HFFc6 (cell line): ENCODE data around the gene TMEM171. TPM values are rescaled to one million over a fixed set of nuclear protein-coding genes. Genes with fewer than 3 reads are reported as not detected.
A peak's percentile ranks its signal among the peaks of the same experiment; 100 is the strongest.

Source experiments
- DNase-seq: peaks from one replicate; pipeline ENCODE4 v3.0.0-alpha.2; 2018
- H3K27ac Mint-ChIP-seq: 2 replicates; pipeline ENCODE4 v1.8.0; 2020; ENCODE audit warnings: mild to moderate bottlenecking, mixed read lengths
- H3K27me3 Mint-ChIP-seq: 2 replicates; pipeline ENCODE4 v1.8.0; 2021; ENCODE audit warnings: mild to moderate bottlenecking, moderate library complexity, mixed read lengths; ENCODE audit not compliant: insufficient read depth
- H3K36me3 Mint-ChIP-seq: 2 replicates; pipeline ENCODE4 v1.8.0; 2021; ENCODE audit warnings: low read depth, mixed read lengths
- H3K4me1 Mint-ChIP-seq: 2 replicates; pipeline ENCODE4 v1.8.0; 2020; ENCODE audit warnings: low read depth, mixed read lengths
- H3K4me3 Mint-ChIP-seq: 2 replicates; pipeline ENCODE4 v1.8.0; 2020; ENCODE audit warnings: mild to moderate bottlenecking, moderate library complexity, mixed read lengths
- H3K9me3 Mint-ChIP-seq: 2 replicates; pipeline ENCODE4 v1.8.0; 2020; ENCODE audit warnings: mild to moderate bottlenecking, mixed read lengths
- CTCF ChIP-seq: fragments of 200-600 bp; sonication (generic); IDR thresholded peaks from 2 replicates; pipeline ENCODE4 v1.5.0; 2021; ENCODE audit warnings: antibody characterized with exemption, mild to moderate bottlenecking
- total RNA-seq, 6 experiments: library from RNA; stranded (reverse); fragmentation: NEBNext Ultra II Directional; extraction: Animal tissue kit (Norgen Biotek cat#: 25700); gene quantifications; 2 replicates in 1 of 6; 3 replicates in 5 of 6; pipeline ENCODE4 v1.2.3, GENCODE V29; 2021

Gene TMEM171
- total RNA-seq, 6 experiments from 2014 or later, result 1.1 to 2.1 (median 1.4) TPM

- Mint-ChIP-seq H3K36me3 (no peaks in the 10 kb centered on the region), H3K27me3 (peaks cover 5% of the 10 kb centered on the region), H3K4me3 (no peak overlapping the region), H3K4me1 (peaks cover 14% of the 10 kb centered on the region), H3K27ac (no peak overlapping the region), H3K9me3 (no peaks in the 10 kb centered on the region)
- no peak for TF ChIP-seq CTCF
- no peak for DNase-seq
Measured at GRCh38 chr5:73135021-73135420, 14.6 kb downstream of the TMEM171 start.

- TF ChIP-seq CTCF, result peak; percentile 75
- Mint-ChIP-seq H3K27me3 (peaks cover 2% of the 10 kb centered on the region; the same call in 1 of the 2 replicates), H3K36me3 (no peaks in the 10 kb centered on the region), H3K27ac (no peak overlapping the region), H3K4me1 (peaks cover 14% of the 10 kb centered on the region), H3K4me3 (no peak overlapping the region), H3K9me3 (no peaks in the 10 kb centered on the region)
- peak; percentile 31 for DNase-seq
Measured at GRCh38 chr5:73135429-73136054, 15.2 kb downstream of the TMEM171 start.

GRCh38 chr5:73136055-73136562, 15.7 kb downstream of the TMEM171 start:
- peaks cover 2% of the 10 kb centered on the region; the same call in 1 of the 2 replicates for H3K27me3 Mint-ChIP-seq
- H3K9me3 Mint-ChIP-seq, result no peaks in the 10 kb centered on the region
- H3K27ac Mint-ChIP-seq, result no peak overlapping the region
- no peak for TF ChIP-seq CTCF
- peaks cover 14% of the 10 kb centered on the region for H3K4me1 Mint-ChIP-seq
- no peaks in the 10 kb centered on the region for H3K36me3 Mint-ChIP-seq
- no peak overlapping the region for H3K4me3 Mint-ChIP-seq
- DNase-seq, result no peak

DNA sequence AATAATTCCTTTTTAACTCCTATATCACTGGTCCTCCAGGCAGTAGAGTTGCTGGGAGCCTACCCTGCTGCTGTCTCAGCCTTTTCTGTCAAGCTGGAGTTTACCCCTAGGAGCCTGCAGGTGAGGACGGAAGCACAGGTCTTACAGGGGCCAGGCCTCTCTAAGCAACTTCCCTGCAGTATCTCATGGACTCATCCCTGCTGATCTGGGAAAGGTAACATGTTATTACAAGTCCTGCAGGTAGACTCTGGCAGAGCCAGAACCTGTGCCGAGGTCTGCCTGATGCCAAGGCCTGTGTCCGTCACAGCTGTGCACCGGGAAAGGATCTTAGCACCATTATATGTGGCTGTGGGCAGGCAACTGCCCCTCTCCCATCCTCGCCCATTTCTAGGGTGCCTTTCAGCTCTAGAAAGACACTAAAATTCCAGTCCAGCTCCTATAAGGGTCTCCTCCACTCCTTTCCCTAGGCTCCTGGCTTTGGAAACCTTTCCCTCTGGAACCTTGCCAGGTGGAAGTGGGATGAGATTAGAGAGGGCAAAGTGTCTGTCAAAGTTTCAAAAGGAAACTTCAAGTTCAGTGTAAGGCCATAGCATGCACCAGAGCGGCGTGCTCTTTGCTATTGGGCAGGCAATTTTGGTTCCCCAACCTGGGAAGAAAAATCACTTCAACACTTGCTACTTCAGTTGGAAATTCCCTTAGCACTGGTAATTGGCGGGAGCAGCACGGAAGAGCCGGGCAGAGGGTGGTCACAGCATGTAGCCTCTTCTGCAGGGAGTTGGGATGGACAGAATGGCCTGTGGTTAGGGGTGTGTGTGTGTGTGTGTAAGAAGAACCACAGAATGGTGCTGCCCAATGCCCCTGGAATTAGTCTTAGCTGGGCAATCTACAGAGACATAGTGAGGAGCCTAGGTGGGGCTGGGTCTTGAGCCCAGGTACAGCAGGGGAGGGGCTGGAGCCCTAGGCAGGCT, 17.5 kb downstream of the TMEM171 start:
- no peaks in the 10 kb centered on the region for H3K9me3 Mint-ChIP-seq
- H3K27me3 Mint-ChIP-seq, result peaks cover 5% of the 10 kb centered on the region
- TF ChIP-seq CTCF, result no peak
- H3K4me1 Mint-ChIP-seq, result peaks cover 14% of the 10 kb centered on the region
- no peak overlapping the region for H3K27ac Mint-ChIP-seq
- H3K4me3 Mint-ChIP-seq, result no peak overlapping the region
- no peak for DNase-seq
- H3K36me3 Mint-ChIP-seq, result no peaks in the 10 kb centered on the region

DNA sequence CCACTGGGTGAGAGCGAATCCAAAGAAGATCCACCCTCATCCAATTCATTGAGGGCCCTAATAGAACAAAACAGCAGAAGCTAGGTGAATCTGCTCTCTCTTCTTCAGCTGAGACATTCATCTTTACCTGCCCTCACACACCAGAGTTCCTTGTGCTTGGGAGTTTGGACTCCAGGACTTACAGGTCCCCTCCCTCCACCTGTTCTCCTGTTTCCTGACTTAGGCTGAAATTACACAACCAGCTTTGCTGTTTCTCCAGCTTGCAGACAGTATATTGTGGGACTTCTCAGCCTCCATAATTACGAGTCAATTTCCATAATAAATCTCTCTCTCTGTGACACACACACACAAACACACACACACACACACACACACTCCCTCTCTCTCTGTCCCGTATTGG, 19.1 kb downstream of the TMEM171 start:
- no peak for TF ChIP-seq CTCF
- DNase-seq, result no peak
- peaks cover 6% of the 10 kb centered on the region for H3K27me3 Mint-ChIP-seq
- H3K4me1 Mint-ChIP-seq, result peaks cover 8% of the 10 kb centered on the region
- no peaks in the 10 kb centered on the region for H3K9me3 Mint-ChIP-seq
- no peak overlapping the region for H3K27ac Mint-ChIP-seq
- no peak overlapping the region for H3K4me3 Mint-ChIP-seq
- H3K36me3 Mint-ChIP-seq, result no peaks in the 10 kb centered on the region
